CD4-positive, alpha-beta memory T cell (primary cell): ENCODE results near the gene CKM. TPM values are rescaled to one million over a fixed set of nuclear protein-coding genes. Genes with fewer than 3 reads are reported as not detected.

Source experiments
- CTCF ChIA-PET: fragments of 350-600 bp; sonication (Branson Sonifier 250); formaldehyde crosslinking; loops from one replicate; lab custom pipeline; 2021; ENCODE audit warnings: inconsistent platforms; ENCODE audit not compliant: partially characterized antibody; lab: Charles Lee
- POLR2A ChIA-PET: fragments of 350-600 bp; sonication (Branson Sonifier 250); formaldehyde crosslinking; loops from one replicate; lab custom pipeline; 2021; ENCODE audit not compliant: partially characterized antibody; lab: Charles Lee
- DNase-seq, 5 donors: peaks; one replicate each; pipeline versions ENCODE4 v3.0.0 to v3.0.0-alpha.2; 2020 to 2022; ENCODE audit warnings: mixed read lengths in 1 of 5
- H3K27ac ChIP-seq: one replicate; pipeline ENCODE4 v1.7.0; 2013; ENCODE audit warnings: low read depth, low read length
- H3K27me3 ChIP-seq: 2 replicates; pipeline ENCODE4 v1.7.0; 2013; ENCODE audit warnings: mild to moderate bottlenecking, low read length, moderate library complexity; ENCODE audit not compliant: insufficient read depth
- H3K36me3 ChIP-seq: 2 replicates; pipeline ENCODE4 v1.7.0; 2013; ENCODE audit warnings: mild to moderate bottlenecking, low read length, moderate library complexity; ENCODE audit not compliant: insufficient read depth
- H3K4me1 ChIP-seq: 2 replicates; pipeline ENCODE4 v1.7.0; 2013; ENCODE audit warnings: mild to moderate bottlenecking, low read length, moderate library complexity; ENCODE audit not compliant: insufficient read depth
- H3K4me3 ChIP-seq, 2 donors: one replicate each; pipeline ENCODE4 v1.7.0; 2013; ENCODE audit warnings: low read length in 2 of 2, mild to moderate bottlenecking in 1 of 2
- H3K9me3 ChIP-seq, 2 donors: one replicate each; pipeline ENCODE4 v1.7.0; 2013; ENCODE audit warnings: low read length in 2 of 2, control low read depth in 1 of 2; ENCODE audit not compliant: control insufficient read depth in 1 of 2
- H3K27ac Mint-ChIP-seq, 7 donors: one replicate each; pipeline ENCODE4 v1.8.0; 2020 to 2021; ENCODE audit warnings: mixed read lengths in 7 of 7, mild to moderate bottlenecking in 6 of 7, inconsistent platforms in 3 of 7, moderate library complexity in 3 of 7
- H3K27me3 Mint-ChIP-seq, 2 donors: one replicate each; pipeline ENCODE4 v1.8.0; 2020 to 2021; ENCODE audit warnings: mixed read lengths in 2 of 2
- H3K36me3 Mint-ChIP-seq, 2 donors: one replicate each; pipeline ENCODE4 v1.8.0; 2020 to 2021; ENCODE audit warnings: mixed read lengths in 2 of 2, inconsistent platforms in 1 of 2, mild to moderate bottlenecking in 1 of 2
- H3K4me1 Mint-ChIP-seq, 4 donors: one replicate each; pipeline ENCODE4 v1.8.0; 2020 to 2021; ENCODE audit warnings: mixed read lengths in 4 of 4, mild to moderate bottlenecking in 1 of 4
- H3K4me3 Mint-ChIP-seq, 8 donors: one replicate each; pipeline ENCODE4 v1.8.0; 2020 to 2021; ENCODE audit warnings: mixed read lengths in 8 of 8, mild to moderate bottlenecking in 7 of 8, moderate library complexity in 6 of 8, inconsistent platforms in 3 of 8
- H3K9me3 Mint-ChIP-seq, 8 donors: one replicate each; pipeline ENCODE4 v1.8.0; 2020 to 2021; ENCODE audit warnings: mixed read lengths in 8 of 8, mild to moderate bottlenecking in 5 of 8, inconsistent platforms in 3 of 8, moderate library complexity in 1 of 8
- intact Hi-C: fragments of 100-400 bp; cut with micrococcal nuclease; formaldehyde crosslinking; loops from one replicate; pipeline ENCODE4 v1.15.1; 2023
- polyA plus RNA-seq, 2 donors: library from polyadenylated mRNA; unstranded; fragments of 300-500 nt; fragmentation: Illumina TruSeq; gene quantifications; one replicate each; pipeline ENCODE4 v1.2.3, GENCODE V29; 2021
- total RNA-seq, 2 experiments: library from RNA; stranded (reverse); gene quantifications; one replicate each; pipeline ENCODE4 v1.2.3, GENCODE V29; 2021

CKM gene
- total and polyA plus RNA-seq, 4 experiments from 2014 or later = not detected

GRCh38 chr19:45349430-45349941, 26.8 kb upstream of the CKM start:
- ChIA-PET CTCF (no interaction called here), POLR2A (no interaction called here)
- H3K27ac Mint-ChIP-seq = peak overlapping the region in 1 of 7 donors; percentile 30
- H3K9me3 Mint-ChIP-seq = peaks cover 0 to 2% (median 0%) of the 10 kb centered on the region in 8 donors
- H3K4me1 ChIP-seq = no peaks in the 10 kb centered on the region
- no peaks in the 10 kb centered on the region for H3K9me3 ChIP-seq
- H3K36me3 Mint-ChIP-seq = peaks cover 5 to 11% of the 10 kb centered on the region in 2 donors
- intact Hi-C loops = no loop called here
- H3K27ac ChIP-seq = no peak overlapping the region
- H3K27me3 ChIP-seq = no peaks in the 10 kb centered on the region
- H3K4me3 Mint-ChIP-seq = no peak overlapping the region
- H3K4me1 Mint-ChIP-seq = peaks cover 0 to 3% (median 0%) of the 10 kb centered on the region in 4 donors
- DNase-seq = no peak
- peaks cover 12% of the 10 kb centered on the region for H3K36me3 ChIP-seq
- H3K4me3 ChIP-seq = no peak overlapping the region
- peaks cover 3 to 6% of the 10 kb centered on the region in 2 donors for H3K27me3 Mint-ChIP-seq

- no peak overlapping the region for H3K27ac ChIP-seq
- Mint-ChIP-seq H3K4me3 (no peak overlapping the region), H3K27ac (no peak overlapping the region), H3K9me3 (peaks cover 0 to 2% (median 0%) of the 10 kb centered on the region in 8 donors), H3K27me3 (peaks cover 5 to 7% of the 10 kb centered on the region in 2 donors), H3K36me3 (peaks cover 5 to 10% of the 10 kb centered on the region in 2 donors), H3K4me1 (peaks cover 0 to 3% (median 0%) of the 10 kb centered on the region in 4 donors)
- POLR2A ChIA-PET = no interaction called here
- no peak overlapping the region for H3K4me3 ChIP-seq
- no peak for DNase-seq
- H3K36me3 ChIP-seq = peaks cover 12% of the 10 kb centered on the region
- CTCF ChIA-PET = no interaction called here
- H3K4me1 ChIP-seq = no peaks in the 10 kb centered on the region
- intact Hi-C loops = no loop called here
- H3K27me3 ChIP-seq = no peaks in the 10 kb centered on the region
- no peaks in the 10 kb centered on the region for H3K9me3 ChIP-seq
Observed at GRCh38 chr19:45349126-45349415, 26.4 kb upstream of the CKM start.

GRCh38 chr19:45348367-45349125, 25.9 kb upstream of the CKM start:
- ChIA-PET CTCF (interaction anchor here (1.4 kb wide), 1 partner anchor 9 kb away, joined by 3 read pairs; no protein-coding TSS in a partner anchor), POLR2A (no interaction called here)
- Histone ChIP-seq H3K4me3 (no peak overlapping the region), H3K27ac (no peak overlapping the region), H3K9me3 (no peaks in the 10 kb centered on the region), H3K27me3 (no peaks in the 10 kb centered on the region), H3K4me1 (no peaks in the 10 kb centered on the region), H3K36me3 (peaks cover 12% of the 10 kb centered on the region)
- no peak for DNase-seq
- Mint-ChIP-seq H3K36me3 (peaks cover 3 to 9% of the 10 kb centered on the region in 2 donors), H3K4me3 (no peak overlapping the region), H3K27ac (peak overlapping the region in 1 of 7 donors; percentile 65), H3K4me1 (peaks cover 0 to 2% (median 0%) of the 10 kb centered on the region in 4 donors), H3K27me3 (peaks cover 7 to 9% of the 10 kb centered on the region in 2 donors), H3K9me3 (peaks cover 0 to 2% (median 0%) of the 10 kb centered on the region in 8 donors)
- intact Hi-C loops = no loop called here

GRCh38 chr19:45347570-45348366, 25.1 kb upstream of the CKM start:
- DNase-seq = no peak
- CTCF ChIA-PET = interaction anchor here (1.4 kb wide), 1 partner anchor 9 kb away, joined by 3 read pairs; no protein-coding TSS in a partner anchor
- POLR2A ChIA-PET = no interaction called here

GRCh38 chr19:45346449-45346848, 23.8 kb upstream of the CKM start:
- POLR2A ChIA-PET = no interaction called here
- CTCF ChIA-PET = no interaction called here
- H3K36me3 ChIP-seq = no peaks in the 10 kb centered on the region
- Mint-ChIP-seq H3K36me3 (peaks cover 0 to 4% of the 10 kb centered on the region in 2 donors), H3K4me1 (no peaks in the 10 kb centered on the region), H3K27ac (no peak overlapping the region), H3K4me3 (no peak overlapping the region), H3K9me3 (no peaks in the 10 kb centered on the region), H3K27me3 (peaks cover 8 to 10% of the 10 kb centered on the region in 2 donors)
- H3K4me1 ChIP-seq = no peaks in the 10 kb centered on the region
- intact Hi-C loops = no loop called here
- H3K27me3 ChIP-seq = no peaks in the 10 kb centered on the region
- no peak overlapping the region for H3K4me3 ChIP-seq
- H3K9me3 ChIP-seq = no peaks in the 10 kb centered on the region
- no peak for DNase-seq
- no peak overlapping the region for H3K27ac ChIP-seq

More at GRCh38 chr19:45347570-45348366, 25.1 kb upstream of the CKM start:
- peaks cover 5% of the 10 kb centered on the region for H3K36me3 ChIP-seq
- peaks cover 8 to 10% of the 10 kb centered on the region in 2 donors for H3K27me3 Mint-ChIP-seq
- H3K27ac ChIP-seq = no peak overlapping the region
- no peak overlapping the region for H3K4me3 ChIP-seq
- H3K4me3 Mint-ChIP-seq = no peak overlapping the region
- intact Hi-C loops = no loop called here
- H3K4me1 Mint-ChIP-seq = no peaks in the 10 kb centered on the region
- no peaks in the 10 kb centered on the region for H3K27me3 ChIP-seq
- H3K9me3 ChIP-seq = no peaks in the 10 kb centered on the region
- H3K36me3 Mint-ChIP-seq = peaks cover 0 to 4% of the 10 kb centered on the region in 2 donors
- no peaks in the 10 kb centered on the region for H3K4me1 ChIP-seq
- peak overlapping the region in 2 of 7 donors; percentile 15 to 65 for H3K27ac Mint-ChIP-seq
- peaks cover 0 to 2% (median 0%) of the 10 kb centered on the region in 8 donors for H3K9me3 Mint-ChIP-seq

- H3K27ac Mint-ChIP-seq = no peak overlapping the region
- Histone ChIP-seq H3K36me3 (no peaks in the 10 kb centered on the region), H3K4me1 (no peaks in the 10 kb centered on the region), H3K9me3 (no peaks in the 10 kb centered on the region), H3K4me3 (no peak overlapping the region), H3K27ac (no peak overlapping the region), H3K27me3 (peaks cover 5% of the 10 kb centered on the region)
- DNase-seq = no peak
- ChIA-PET CTCF (no interaction called here), POLR2A (no interaction called here)
- H3K27me3 Mint-ChIP-seq = peaks cover 8 to 10% of the 10 kb centered on the region in 2 donors
- H3K9me3 Mint-ChIP-seq = no peaks in the 10 kb centered on the region
- H3K4me1 Mint-ChIP-seq = no peaks in the 10 kb centered on the region
- H3K4me3 Mint-ChIP-seq = no peak overlapping the region
- no peaks in the 10 kb centered on the region for H3K36me3 Mint-ChIP-seq
- intact Hi-C loops = no loop called here
Observed at GRCh38 chr19:45345506-45345860, 22.8 kb upstream of the CKM start.
